SK-N-SH (cell line): ENCODE results near the gene KLC4.

Experiments used
- CTCF ChIP-seq: fragments of 200-600 bp; sonication (generic); IDR thresholded peaks from 2 replicates; pipeline ENCODE4 v1.6.1; 2017; ENCODE audit warnings: antibody characterized with exemption, mild to moderate bottlenecking, moderate library complexity
- FOXJ3 ChIP-seq: sonication (generic); formaldehyde crosslinking; IDR thresholded peaks from 2 replicates; pipeline ENCODE4 v1.5.1; 2020; ENCODE audit warnings: mild to moderate bottlenecking, missing genetic modification reagents
- NFIC ChIP-seq: IDR thresholded peaks from 2 replicates; pipeline ENCODE4 v1.4.0; 2012; ENCODE audit warnings: borderline replicate concordance
- POLR2AphosphoS5 ChIP-seq: IDR thresholded peaks from 2 replicates; pipeline ENCODE4 v1.6.1; 2012; ENCODE audit warnings: low read depth, low read length
- SIN3A ChIP-seq: IDR thresholded peaks from 2 replicates; pipeline ENCODE4 v1.6.1; 2012; ENCODE audit warnings: low read depth, mild to moderate bottlenecking, low read length, moderate library complexity, borderline replicate concordance
- TAF1 ChIP-seq: IDR thresholded peaks from 2 replicates; pipeline ENCODE4 v1.6.1; 2012; ENCODE audit warnings: low read depth, mild to moderate bottlenecking, low read length, moderate library complexity, borderline replicate concordance

- TF ChIP-seq CTCF (no peak), POLR2AphosphoS5 (no peak), FOXJ3 (no peak), NFIC (peak; percentile 12; the same call in 1 of the 2 replicates), TAF1 (no peak), SIN3A (no peak)
These were observed 33.2 kb downstream of the KLC4 start for GRCh38 chr6:43092635-43093034.
